H9 (cell line): ENCODE measurements around the gene PTPRF. TPM values are rescaled to one million over a fixed set of nuclear protein-coding genes. Genes with fewer than 3 reads are reported as not detected.

ENCODE experiments used
- DNase-seq: peaks from one replicate; pipeline ENCODE4 v3.0.0-alpha.2; 2017
- H2AFZ ChIP-seq: one replicate; pipeline ENCODE4 v1.6.1; 2013; ENCODE audit warnings: mild to moderate bottlenecking, low read length, control low read depth, moderate library complexity
- H2AK5ac ChIP-seq: 2 replicates; pipeline ENCODE4 v1.6.1; 2013; ENCODE audit warnings: low read length, control low read depth, mixed read lengths; ENCODE audit not compliant: insufficient read length
- H2BK120ac ChIP-seq: one replicate; pipeline ENCODE4 v1.6.1; 2013; ENCODE audit warnings: low read depth, mild to moderate bottlenecking, low read length, control low read depth, inconsistent platforms; ENCODE audit not compliant: poor library complexity, severe bottlenecking
- H2BK12ac ChIP-seq: 2 replicates; pipeline ENCODE4 v1.6.1; 2013; ENCODE audit warnings: low read length, control low read depth, mixed read lengths, low read depth; ENCODE audit not compliant: insufficient read length
- H2BK15ac ChIP-seq: 2 replicates; pipeline ENCODE4 v1.6.1; 2013; ENCODE audit warnings: low read depth, low read length, control low read depth
- H2BK20ac ChIP-seq: one replicate; pipeline ENCODE4 v1.6.1; 2013; ENCODE audit warnings: low read depth, mild to moderate bottlenecking, low read length, control low read depth, inconsistent platforms; ENCODE audit not compliant: poor library complexity, severe bottlenecking
- H2BK5ac ChIP-seq: 2 replicates; pipeline ENCODE4 v1.6.1; 2013; ENCODE audit warnings: low read length, control low read depth, mixed read lengths; ENCODE audit not compliant: insufficient read length
- H3K14ac ChIP-seq: 2 replicates; pipeline ENCODE4 v1.6.1; 2013; ENCODE audit warnings: low read length, control low read depth; ENCODE audit not compliant: insufficient read depth
- H3K18ac ChIP-seq: 2 replicates; pipeline ENCODE4 v1.6.1; 2013; ENCODE audit warnings: low read depth, mild to moderate bottlenecking, mixed read lengths, low read length, control low read depth; ENCODE audit not compliant: insufficient read length
- H3K23ac ChIP-seq: 2 replicates; pipeline ENCODE4 v1.6.1; 2013; ENCODE audit warnings: low read length, control low read depth, mixed read lengths, low read depth; ENCODE audit not compliant: insufficient read length
- H3K23me2 ChIP-seq: 2 replicates; pipeline ENCODE4 v1.6.1; 2013; ENCODE audit warnings: low read depth, mild to moderate bottlenecking, mixed read lengths, low read length, control low read depth; ENCODE audit not compliant: insufficient read length, poor library complexity, severe bottlenecking
- H3K27ac ChIP-seq: 2 replicates; pipeline ENCODE4 v1.5.1; 2013; ENCODE audit warnings: low read length, control low read depth, mixed read lengths, low read depth; ENCODE audit not compliant: insufficient read length
- H3K27me3 ChIP-seq: 2 replicates; pipeline ENCODE4 v1.6.1; 2013; ENCODE audit warnings: low read length, control low read depth, inconsistent platforms; ENCODE audit not compliant: insufficient read depth
- H3K4ac ChIP-seq: 2 replicates; pipeline ENCODE4 v1.6.1; 2013; ENCODE audit warnings: low read depth, mild to moderate bottlenecking, control low read depth, inconsistent platforms, low read length, moderate library complexity
- H3K4me1 ChIP-seq: 2 replicates; pipeline ENCODE4 v1.6.1; 2013; ENCODE audit warnings: low read length, control low read depth, inconsistent platforms; ENCODE audit not compliant: insufficient read depth
- H3K4me2 ChIP-seq: 2 replicates; pipeline ENCODE4 v1.6.1; 2013; ENCODE audit warnings: low read length, control low read depth, mixed read lengths; ENCODE audit not compliant: insufficient read length, insufficient read depth
- H3K56ac ChIP-seq: 2 replicates; pipeline ENCODE4 v1.6.1; 2013; ENCODE audit warnings: low read depth, mild to moderate bottlenecking, mixed read lengths, low read length, control low read depth; ENCODE audit not compliant: insufficient read length
- H3K79me1 ChIP-seq: 2 replicates; pipeline ENCODE4 v1.6.1; 2013; ENCODE audit warnings: low read depth, mild to moderate bottlenecking, moderate library complexity, low read length, control low read depth, inconsistent platforms; ENCODE audit not compliant: insufficient read depth, poor library complexity, severe bottlenecking
- H3K79me2 ChIP-seq: 2 replicates; pipeline ENCODE4 v1.6.1; 2013; ENCODE audit warnings: low read length, control low read depth, inconsistent platforms; ENCODE audit not compliant: insufficient read depth
- H3K9ac ChIP-seq: 2 replicates; pipeline ENCODE4 v1.6.1; 2013; ENCODE audit warnings: low read length, control low read depth, mixed read lengths; ENCODE audit not compliant: insufficient read length; ENCODE audit errors: extremely low read depth
- H3K9me3 ChIP-seq: one replicate; pipeline ENCODE4 v1.6.1; 2013; ENCODE audit warnings: low read depth, low read length, inconsistent platforms; ENCODE audit not compliant: control insufficient read depth
- H3T11ph ChIP-seq: one replicate; pipeline ENCODE4 v1.6.1; 2013; ENCODE audit warnings: mild to moderate bottlenecking, low read length, control low read depth, inconsistent platforms
- H4K20me1 ChIP-seq: one replicate; pipeline ENCODE4 v1.6.1; 2013; ENCODE audit not compliant: control insufficient read depth, insufficient read length, insufficient read depth
- H4K5ac ChIP-seq: 2 replicates; pipeline ENCODE4 v1.6.1; 2013; ENCODE audit warnings: low read depth, mild to moderate bottlenecking, mixed read lengths, low read length, control low read depth; ENCODE audit not compliant: insufficient read length
- H4K8ac ChIP-seq: replicated peaks from 2 replicates; pipeline ENCODE4 v1.6.1; 2013; ENCODE audit warnings: low read length, control low read depth, mixed read lengths, low read depth; ENCODE audit not compliant: insufficient read length
- H4K91ac ChIP-seq: 2 replicates; pipeline ENCODE4 v1.6.1; 2013; ENCODE audit warnings: low read depth, mild to moderate bottlenecking, moderate library complexity, mixed read lengths, low read length, control low read depth; ENCODE audit not compliant: insufficient read length
- H3K27ac Mint-ChIP-seq, 3 experiments: 2 replicates in 2 of 3; 3 replicates in 1 of 3; pipeline ENCODE4 v1.8.0; 2020 to 2021; ENCODE audit warnings: mixed read lengths in 3 of 3, mild to moderate bottlenecking in 1 of 3, moderate library complexity in 1 of 3
- H3K27me3 Mint-ChIP-seq: 2 replicates; pipeline ENCODE4 v1.8.0; 2021; ENCODE audit warnings: low read depth, mild to moderate bottlenecking, moderate library complexity, mixed read lengths
- H3K36me3 Mint-ChIP-seq, 3 experiments: 2 replicates in 2 of 3; 3 replicates in 1 of 3; pipeline ENCODE4 v1.8.0; 2020 to 2021; ENCODE audit warnings: low read depth in 3 of 3, mixed read lengths in 3 of 3; ENCODE audit not compliant: insufficient read depth in 1 of 3
- H3K4me1 Mint-ChIP-seq, 2 experiments: 2 replicates each; pipeline ENCODE4 v1.8.0; 2020; ENCODE audit warnings: mixed read lengths in 2 of 2
- H3K4me3 Mint-ChIP-seq, 2 experiments: 2 replicates in 1 of 2; 3 replicates in 1 of 2; pipeline ENCODE4 v1.8.0; 2020 to 2021; ENCODE audit warnings: mild to moderate bottlenecking in 2 of 2, mixed read lengths in 2 of 2, moderate library complexity in 1 of 2
- H3K9me3 Mint-ChIP-seq, 2 experiments: 2 replicates in 1 of 2; 3 replicates in 1 of 2; pipeline ENCODE4 v1.8.0; 2020; ENCODE audit warnings: mild to moderate bottlenecking in 2 of 2, mixed read lengths in 2 of 2, moderate library complexity in 1 of 2
- CTCF ChIP-seq: fragments of 200-600 bp; sonication (generic); conservative IDR thresholded peaks from 3 replicates; pipeline ENCODE4 v1.8.0; 2021; ENCODE audit warnings: antibody characterized with exemption, mild to moderate bottlenecking
- WGBS: extraction: QIAGEN DNeasy Blood & Tissue Kit; methylation state at CpG from one replicate; pipeline ENCODE4 v1.1.7; 2013; ENCODE audit warnings: missing lambda C conversion rate, low lambda C conversion rate, mixed read lengths; ENCODE audit not compliant: insufficient read length; ENCODE audit errors: extremely low coverage; 5-methylcytosine and 5-hydroxymethylcytosine counted together
- total RNA-seq: library from RNA; stranded (reverse); gene quantifications from 2 replicates; pipeline ENCODE4 v1.2.1, GENCODE V29; 2021

PTPRF gene
- total RNA-seq, 1 experiment from 2014 or later = 193 TPM

GRCh38 chr1:43481491-43481890 is 49.2 kb upstream of the PTPRF start:
- no peak for TF ChIP-seq CTCF
- no peak overlapping the region for H3K4me2 ChIP-seq
- H2AFZ ChIP-seq = no peak overlapping the region
- no peak overlapping the region for H2AK5ac ChIP-seq
- H3K18ac ChIP-seq = no peak overlapping the region
- DNase-seq = no peak
- no peaks in the 10 kb centered on the region for H3K4me1 ChIP-seq
- H3K14ac ChIP-seq = no peak overlapping the region
- no peak overlapping the region for H4K91ac ChIP-seq
- WGBS = no CpG with 5 or more reads among the region's 2 CpGs
- H3K56ac ChIP-seq = no peak overlapping the region
- no peaks in the 10 kb centered on the region for H3K9me3 ChIP-seq
- H3K9me3 Mint-ChIP-seq = peaks cover 0 to 4% of the 10 kb centered on the region in 2 experiments; a peak in 2 of 5 replicates
- H3K27ac ChIP-seq = no peak overlapping the region
- H3K4me3 Mint-ChIP-seq = no peak overlapping the region
- no peak overlapping the region for H3K9ac ChIP-seq
- no peak overlapping the region for H4K8ac ChIP-seq
- H2BK120ac ChIP-seq = no peak overlapping the region
- H3K27me3 ChIP-seq = no peaks in the 10 kb centered on the region
- H3K27me3 Mint-ChIP-seq = no peaks in the 10 kb centered on the region; the same call in none of the 2 replicates
- no peak overlapping the region for H3K4ac ChIP-seq
- no peak overlapping the region for H3K27ac Mint-ChIP-seq
- H2BK15ac ChIP-seq = no peak overlapping the region
- no peaks in the 10 kb centered on the region for H3K79me1 ChIP-seq
- H3K36me3 Mint-ChIP-seq = no peaks in the 10 kb centered on the region
- H2BK5ac ChIP-seq = no peak overlapping the region
- H2BK12ac ChIP-seq = no peak overlapping the region
- H4K5ac ChIP-seq = no peak overlapping the region
- no peaks in the 10 kb centered on the region for H4K20me1 ChIP-seq
- H3T11ph ChIP-seq = no peak overlapping the region
- H3K79me2 ChIP-seq = no peaks in the 10 kb centered on the region
- no peak overlapping the region for H3K23ac ChIP-seq
- H3K23me2 ChIP-seq = no peaks in the 10 kb centered on the region
- H3K4me1 Mint-ChIP-seq = no peaks in the 10 kb centered on the region
- no peak overlapping the region for H2BK20ac ChIP-seq
